SK-N-SH treated with all-trans-retinoic acid at 6 μM for 48 hours (cell line): ENCODE results near the gene SLC22A23.
A peak's percentile ranks its signal among the peaks of the same experiment; 100 is the strongest.

Source experiments
- ATAC-seq: fragments of 200-7000 bp; cut with Tn5 transposase; 3 replicates; pipeline ENCODE4 v1.9.1; 2020; ENCODE audit warnings: mild to moderate bottlenecking, moderate library complexity
- ARNTL ChIP-seq: fragments of 450-650 bp; formaldehyde crosslinking; IDR thresholded peaks from 2 replicates; pipeline ENCODE4 v1.5.0; 2020; ENCODE audit warnings: low read depth, mild to moderate bottlenecking, moderate library complexity, borderline replicate concordance
- BACH2 ChIP-seq: fragments of 250-450 bp; sonication (Bioruptor Pico); IDR thresholded peaks from 2 replicates; pipeline ENCODE4 v1.9.0; 2021; ENCODE audit warnings: mild to moderate bottlenecking, borderline replicate concordance
- CSDC2 ChIP-seq: fragments of 250-450 bp; sonication (Bioruptor Pico); IDR thresholded peaks from 2 replicates; pipeline ENCODE4 v1.5.0; 2020; ENCODE audit warnings: mild to moderate bottlenecking, moderate library complexity
- ESRRG ChIP-seq: fragments of 250-450 bp; sonication (Bioruptor Pico); IDR thresholded peaks from 2 replicates; pipeline ENCODE4 v1.6.1; 2021; ENCODE audit warnings: mild to moderate bottlenecking
- GLIS3 ChIP-seq: fragments of 250-450 bp; sonication (Bioruptor Pico); IDR thresholded peaks from 2 replicates; pipeline ENCODE4 v1.5.0; 2020; ENCODE audit warnings: mild to moderate bottlenecking, moderate library complexity
- ISL1 ChIP-seq: fragments of 250-450 bp; sonication (Bioruptor Pico); IDR thresholded peaks from 2 replicates; pipeline ENCODE4 v2.1.2; 2022; ENCODE audit warnings: mild to moderate bottlenecking, moderate library complexity
- OSR1 ChIP-seq: fragments of 250-450 bp; sonication (Bioruptor Pico); IDR thresholded peaks from 2 replicates; pipeline ENCODE4 v1.8.0; 2022; ENCODE audit warnings: moderate library complexity, mild to moderate bottlenecking, inconsistent platforms
- PPARA ChIP-seq: fragments of 250-450 bp; sonication (Bioruptor Pico); IDR thresholded peaks from 2 replicates; pipeline ENCODE4 v1.5.0; 2020; ENCODE audit warnings: mild to moderate bottlenecking, borderline replicate concordance
- RARB ChIP-seq: fragments of 250-450 bp; sonication (Bioruptor Pico); IDR thresholded peaks from 2 replicates; pipeline ENCODE4 v1.8.0; 2021; ENCODE audit warnings: mild to moderate bottlenecking, moderate library complexity
- SNAI2 ChIP-seq: fragments of 250-450 bp; sonication (Bioruptor Pico); IDR thresholded peaks from 2 replicates; pipeline ENCODE4 v1.5.0; 2020; ENCODE audit warnings: mild to moderate bottlenecking, moderate library complexity
- TCF4 ChIP-seq: fragments of 250-450 bp; sonication (Bioruptor Pico); IDR thresholded peaks from 2 replicates; pipeline ENCODE4 v1.8.0; 2021; ENCODE audit warnings: mild to moderate bottlenecking, moderate library complexity, borderline replicate concordance
- TOX ChIP-seq: fragments of 250-450 bp; sonication (Bioruptor Pico); IDR thresholded peaks from 2 replicates; pipeline ENCODE4 v1.8.0; 2021; ENCODE audit warnings: mild to moderate bottlenecking, moderate library complexity, borderline replicate concordance
- ZC3H10 ChIP-seq: fragments of 250-450 bp; sonication (Bioruptor Pico); IDR thresholded peaks from 2 replicates; pipeline ENCODE4 v1.5.1; 2021; ENCODE audit warnings: mild to moderate bottlenecking, moderate library complexity
- ZFP3 ChIP-seq: fragments of 250-450 bp; sonication (Bioruptor Pico); IDR thresholded peaks from 2 replicates; pipeline ENCODE4 v1.5.0; 2020; ENCODE audit warnings: mild to moderate bottlenecking, moderate library complexity
- ZFP30 ChIP-seq: fragments of 450-650 bp; formaldehyde crosslinking; IDR thresholded peaks from 2 replicates; pipeline ENCODE4 v1.5.0; 2022; ENCODE audit warnings: mild to moderate bottlenecking, moderate library complexity
- ZNF565 ChIP-seq: fragments of 450-650 bp; formaldehyde crosslinking; conservative IDR thresholded peaks from 2 replicates; pipeline ENCODE4 v1.5.0; 2020; ENCODE audit warnings: low read depth, mild to moderate bottlenecking, moderate library complexity
- ZNF70 ChIP-seq: fragments of 450-650 bp; formaldehyde crosslinking; IDR thresholded peaks from 2 replicates; pipeline ENCODE4 v1.5.0; 2020; ENCODE audit warnings: mild to moderate bottlenecking, moderate library complexity
- ZNF8 ChIP-seq: fragments of 450-650 bp; formaldehyde crosslinking; IDR thresholded peaks from 2 replicates; pipeline ENCODE4 v1.5.0; 2020; ENCODE audit warnings: mild to moderate bottlenecking, moderate library complexity
- TF ChIP-seq, protein P1 (sequence below): fragments of 250-450 bp; sonication (Bioruptor Pico); IDR thresholded peaks from 2 replicates; pipeline ENCODE4 v1.5.1; 2020; ENCODE audit warnings: low read depth, mild to moderate bottlenecking, moderate library complexity
- TF ChIP-seq, protein P2 (sequence below): fragments of 250-450 bp; sonication (Bioruptor Pico); IDR thresholded peaks from 2 replicates; pipeline ENCODE4 v1.8.0; 2021; ENCODE audit warnings: low read depth, mild to moderate bottlenecking, moderate library complexity, borderline replicate concordance
- TF ChIP-seq, protein P3 (sequence below): fragments of 250-450 bp; sonication (Bioruptor Pico); IDR thresholded peaks from 2 replicates; pipeline ENCODE4 v1.5.1; 2021; ENCODE audit warnings: mild to moderate bottlenecking, moderate library complexity
- TF ChIP-seq, protein P4 (sequence below): fragments of 250-450 bp; sonication (Bioruptor Pico); IDR thresholded peaks from 2 replicates; pipeline ENCODE4 v1.8.0; 2020; ENCODE audit warnings: mild to moderate bottlenecking, moderate library complexity, borderline replicate concordance
- TF ChIP-seq, protein P5 (sequence below): fragments of 250-450 bp; sonication (Bioruptor Pico); IDR thresholded peaks from 2 replicates; pipeline ENCODE4 v1.5.0; 2020; ENCODE audit warnings: mild to moderate bottlenecking, moderate library complexity

The SLC22A23 gene

DNA sequence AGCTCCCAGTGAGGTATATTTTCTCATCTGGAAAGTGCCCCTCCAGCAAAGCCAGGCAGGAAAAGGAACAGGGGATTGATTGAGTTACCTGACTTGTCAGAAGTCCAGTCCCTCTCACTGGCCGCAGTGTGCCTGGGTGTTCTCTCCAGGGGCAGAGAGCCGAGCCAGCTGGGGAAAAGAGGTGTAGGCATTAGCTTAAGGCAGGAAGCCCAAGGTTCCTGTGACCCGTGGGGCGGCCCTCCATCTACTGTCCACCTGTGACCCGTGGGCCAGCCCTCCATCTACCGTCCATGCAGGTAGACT, 195.4 kb downstream of the SLC22A23 start:
- no peak for TF ChIP-seq ZNF565 (CRISPR knock-in tag)
- TF ChIP-seq, protein P1, sequence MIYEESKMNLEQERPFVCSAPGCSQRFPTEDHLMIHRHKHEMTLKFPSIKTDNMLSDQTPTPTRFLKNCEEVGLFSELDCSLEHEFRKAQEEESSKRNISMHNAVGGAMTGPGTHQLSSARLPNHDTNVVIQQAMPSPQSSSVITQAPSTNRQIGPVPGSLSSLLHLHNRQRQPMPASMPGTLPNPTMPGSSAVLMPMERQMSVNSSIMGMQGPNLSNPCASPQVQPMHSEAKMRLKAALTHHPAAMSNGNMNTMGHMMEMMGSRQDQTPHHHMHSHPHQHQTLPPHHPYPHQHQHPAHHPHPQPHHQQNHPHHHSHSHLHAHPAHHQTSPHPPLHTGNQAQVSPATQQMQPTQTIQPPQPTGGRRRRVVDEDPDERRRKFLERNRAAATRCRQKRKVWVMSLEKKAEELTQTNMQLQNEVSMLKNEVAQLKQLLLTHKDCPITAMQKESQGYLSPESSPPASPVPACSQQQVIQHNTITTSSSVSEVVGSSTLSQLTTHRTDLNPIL (CRISPR knock-in tag), result no peak
- TF ChIP-seq, protein P2, sequence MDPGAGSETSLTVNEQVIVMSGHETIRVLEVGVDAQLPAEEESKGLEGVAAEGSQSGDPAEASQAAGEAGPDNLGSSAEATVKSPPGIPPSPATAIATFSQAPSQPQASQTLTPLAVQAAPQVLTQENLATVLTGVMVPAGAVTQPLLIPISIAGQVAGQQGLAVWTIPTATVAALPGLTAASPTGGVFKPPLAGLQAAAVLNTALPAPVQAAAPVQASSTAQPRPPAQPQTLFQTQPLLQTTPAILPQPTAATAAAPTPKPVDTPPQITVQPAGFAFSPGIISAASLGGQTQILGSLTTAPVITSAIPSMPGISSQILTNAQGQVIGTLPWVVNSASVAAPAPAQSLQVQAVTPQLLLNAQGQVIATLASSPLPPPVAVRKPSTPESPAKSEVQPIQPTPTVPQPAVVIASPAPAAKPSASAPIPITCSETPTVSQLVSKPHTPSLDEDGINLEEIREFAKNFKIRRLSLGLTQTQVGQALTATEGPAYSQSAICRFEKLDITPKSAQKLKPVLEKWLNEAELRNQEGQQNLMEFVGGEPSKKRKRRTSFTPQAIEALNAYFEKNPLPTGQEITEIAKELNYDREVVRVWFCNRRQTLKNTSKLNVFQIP (CRISPR knock-in tag), result no peak
- no peak for TF ChIP-seq OSR1
- TF ChIP-seq, protein P3, sequence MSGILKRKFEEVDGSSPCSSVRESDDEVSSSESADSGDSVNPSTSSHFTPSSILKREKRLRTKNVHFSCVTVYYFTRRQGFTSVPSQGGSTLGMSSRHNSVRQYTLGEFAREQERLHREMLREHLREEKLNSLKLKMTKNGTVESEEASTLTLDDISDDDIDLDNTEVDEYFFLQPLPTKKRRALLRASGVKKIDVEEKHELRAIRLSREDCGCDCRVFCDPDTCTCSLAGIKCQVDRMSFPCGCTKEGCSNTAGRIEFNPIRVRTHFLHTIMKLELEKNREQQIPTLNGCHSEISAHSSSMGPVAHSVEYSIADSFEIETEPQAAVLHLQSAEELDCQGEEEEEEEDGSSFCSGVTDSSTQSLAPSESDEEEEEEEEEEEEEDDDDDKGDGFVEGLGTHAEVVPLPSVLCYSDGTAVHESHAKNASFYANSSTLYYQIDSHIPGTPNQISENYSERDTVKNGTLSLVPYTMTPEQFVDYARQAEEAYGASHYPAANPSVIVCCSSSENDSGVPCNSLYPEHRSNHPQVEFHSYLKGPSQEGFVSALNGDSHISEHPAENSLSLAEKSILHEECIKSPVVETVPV (CRISPR knock-in tag), result no peak
- no peak for TF ChIP-seq CSDC2
- TF ChIP-seq ISL1, result no peak
- no peak for TF ChIP-seq ESRRG (CRISPR knock-in tag)
- TF ChIP-seq RARB (CRISPR knock-in tag), result no peak
- TF ChIP-seq GLIS3, result no peak
- TF ChIP-seq ZFP30 (CRISPR knock-in tag), result no peak
- no peak for TF ChIP-seq SNAI2 (CRISPR knock-in tag)

DNA sequence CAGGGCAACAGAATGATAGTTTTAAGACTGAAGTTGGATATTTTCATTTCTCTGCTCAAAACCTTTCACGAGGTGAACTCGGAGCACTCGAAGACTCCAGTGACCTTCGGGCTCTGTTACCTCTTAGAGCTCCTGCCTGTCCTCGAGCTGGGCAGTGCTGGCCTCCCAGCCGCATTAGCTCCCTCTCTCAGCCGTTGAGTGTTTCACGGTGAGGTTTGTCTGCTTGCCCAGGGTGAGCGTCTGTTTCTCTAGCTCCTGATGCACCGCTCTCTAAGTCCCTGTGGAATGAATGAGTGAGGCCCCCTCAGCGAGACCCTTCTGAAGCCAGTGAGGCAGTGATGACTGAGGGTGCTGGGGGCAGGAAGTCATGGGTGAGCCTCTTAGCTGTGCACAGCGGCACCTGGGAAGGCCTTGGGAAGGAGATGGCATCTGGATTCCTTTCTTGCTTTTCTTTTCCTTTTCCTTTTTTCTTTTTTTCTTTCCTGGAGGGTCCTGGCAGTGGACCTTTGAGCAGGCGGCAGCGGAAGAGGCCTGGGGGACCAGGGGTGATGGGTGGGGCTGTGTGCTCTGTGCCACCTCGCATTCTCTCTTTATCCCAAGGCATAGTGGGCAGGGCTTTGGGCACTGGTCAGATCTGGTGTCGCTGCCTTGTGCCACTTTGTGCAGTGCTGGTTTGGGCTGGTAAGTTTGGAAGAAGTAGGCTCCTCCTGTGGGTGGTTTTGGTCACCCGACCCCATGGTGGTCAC, 195.9 kb downstream of the SLC22A23 start:
- TF ChIP-seq, protein P4, sequence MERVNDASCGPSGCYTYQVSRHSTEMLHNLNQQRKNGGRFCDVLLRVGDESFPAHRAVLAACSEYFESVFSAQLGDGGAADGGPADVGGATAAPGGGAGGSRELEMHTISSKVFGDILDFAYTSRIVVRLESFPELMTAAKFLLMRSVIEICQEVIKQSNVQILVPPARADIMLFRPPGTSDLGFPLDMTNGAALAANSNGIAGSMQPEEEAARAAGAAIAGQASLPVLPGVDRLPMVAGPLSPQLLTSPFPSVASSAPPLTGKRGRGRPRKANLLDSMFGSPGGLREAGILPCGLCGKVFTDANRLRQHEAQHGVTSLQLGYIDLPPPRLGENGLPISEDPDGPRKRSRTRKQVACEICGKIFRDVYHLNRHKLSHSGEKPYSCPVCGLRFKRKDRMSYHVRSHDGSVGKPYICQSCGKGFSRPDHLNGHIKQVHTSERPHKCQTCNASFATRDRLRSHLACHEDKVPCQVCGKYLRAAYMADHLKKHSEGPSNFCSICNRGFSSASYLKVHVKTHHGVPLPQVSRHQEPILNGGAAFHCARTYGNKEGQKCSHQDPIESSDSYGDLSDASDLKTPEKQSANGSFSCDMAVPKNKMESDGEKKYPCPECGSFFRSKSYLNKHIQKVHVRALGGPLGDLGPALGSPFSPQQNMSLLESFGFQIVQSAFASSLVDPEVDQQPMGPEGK (CRISPR knock-in tag), result no peak
- TF ChIP-seq OSR1 (no peak), RARB (CRISPR knock-in tag) (no peak), ARNTL (CRISPR knock-in tag) (no peak), ZNF70 (no peak), CSDC2 (no peak), ISL1 (no peak), ZC3H10 (no peak), ZNF565 (CRISPR knock-in tag) (no peak)
- TF ChIP-seq, protein P1 (CRISPR knock-in tag), result no peak
- no peak for ATAC-seq

More for the DNA sequence above, 195.4 kb downstream of the SLC22A23 start:
- ATAC-seq, result no peak

DNA sequence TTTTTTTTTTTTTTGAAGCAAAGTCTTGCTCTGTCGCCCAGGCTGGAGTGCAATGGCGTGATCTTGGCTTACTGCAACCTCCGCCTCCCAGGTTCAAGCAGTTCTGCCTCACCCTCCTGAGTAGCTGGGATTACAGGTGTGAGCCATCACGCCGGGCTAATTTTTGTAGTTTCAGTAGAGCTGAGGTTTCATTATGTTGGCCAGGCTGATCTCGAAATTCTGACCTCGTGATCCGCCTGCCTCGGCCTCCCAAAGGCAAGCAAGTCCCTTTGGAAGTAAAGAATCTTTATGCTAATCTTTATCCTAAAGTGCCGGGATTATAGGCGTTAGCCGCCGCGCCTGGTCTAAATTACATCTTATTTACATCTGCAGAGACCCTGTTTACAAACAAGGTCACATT, 196.6 kb downstream of the SLC22A23 start:
- TF ChIP-seq CSDC2 (no peak), ZC3H10 (no peak)
- no peak for ATAC-seq

DNA sequence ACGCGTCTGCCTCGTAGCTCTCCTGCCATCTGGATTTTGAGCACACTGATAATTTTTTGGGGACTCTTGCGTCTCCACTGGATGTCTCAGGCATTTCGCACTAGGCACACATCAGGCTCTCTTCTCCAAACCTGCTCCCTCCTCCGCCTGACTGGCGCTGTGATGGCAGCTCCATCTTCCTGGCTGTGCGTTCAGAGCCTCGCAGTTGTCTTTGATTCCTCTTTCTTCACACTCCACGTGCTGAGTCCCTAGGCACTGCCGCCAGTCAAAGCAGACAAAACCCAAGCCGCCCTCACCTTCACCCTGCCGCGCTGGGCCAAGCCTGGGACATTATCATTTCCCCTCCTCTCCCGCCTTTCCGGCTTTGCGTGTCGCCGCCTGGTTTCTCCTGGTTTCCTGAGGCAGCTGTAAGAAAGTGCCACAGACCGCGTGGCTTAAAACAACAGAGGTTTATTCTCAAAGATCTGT, 197.3 kb downstream of the SLC22A23 start:
- TF ChIP-seq ZNF70 (no peak), GLIS3 (no peak), OSR1 (no peak), BACH2 (CRISPR knock-in tag) (no peak), TOX (CRISPR knock-in tag) (no peak), PPARA (CRISPR knock-in tag) (no peak), ESRRG (CRISPR knock-in tag) (no peak), SNAI2 (CRISPR knock-in tag) (no peak), CSDC2 (no peak), TCF4 (CRISPR knock-in tag) (no peak), ZNF8 (CRISPR knock-in tag) (no peak), ARNTL (CRISPR knock-in tag) (no peak), ZFP3 (no peak), ZC3H10 (no peak)
- TF ChIP-seq, protein P5, sequence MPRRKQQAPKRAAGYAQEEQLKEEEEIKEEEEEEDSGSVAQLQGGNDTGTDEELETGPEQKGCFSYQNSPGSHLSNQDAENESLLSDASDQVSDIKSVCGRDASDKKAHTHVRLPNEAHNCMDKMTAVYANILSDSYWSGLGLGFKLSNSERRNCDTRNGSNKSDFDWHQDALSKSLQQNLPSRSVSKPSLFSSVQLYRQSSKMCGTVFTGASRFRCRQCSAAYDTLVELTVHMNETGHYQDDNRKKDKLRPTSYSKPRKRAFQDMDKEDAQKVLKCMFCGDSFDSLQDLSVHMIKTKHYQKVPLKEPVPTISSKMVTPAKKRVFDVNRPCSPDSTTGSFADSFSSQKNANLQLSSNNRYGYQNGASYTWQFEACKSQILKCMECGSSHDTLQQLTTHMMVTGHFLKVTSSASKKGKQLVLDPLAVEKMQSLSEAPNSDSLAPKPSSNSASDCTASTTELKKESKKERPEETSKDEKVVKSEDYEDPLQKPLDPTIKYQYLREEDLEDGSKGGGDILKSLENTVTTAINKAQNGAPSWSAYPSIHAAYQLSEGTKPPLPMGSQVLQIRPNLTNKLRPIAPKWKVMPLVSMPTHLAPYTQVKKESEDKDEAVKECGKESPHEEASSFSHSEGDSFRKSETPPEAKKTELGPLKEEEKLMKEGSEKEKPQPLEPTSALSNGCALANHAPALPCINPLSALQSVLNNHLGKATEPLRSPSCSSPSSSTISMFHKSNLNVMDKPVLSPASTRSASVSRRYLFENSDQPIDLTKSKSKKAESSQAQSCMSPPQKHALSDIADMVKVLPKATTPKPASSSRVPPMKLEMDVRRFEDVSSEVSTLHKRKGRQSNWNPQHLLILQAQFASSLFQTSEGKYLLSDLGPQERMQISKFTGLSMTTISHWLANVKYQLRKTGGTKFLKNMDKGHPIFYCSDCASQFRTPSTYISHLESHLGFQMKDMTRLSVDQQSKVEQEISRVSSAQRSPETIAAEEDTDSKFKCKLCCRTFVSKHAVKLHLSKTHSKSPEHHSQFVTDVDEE (CRISPR knock-in tag), result no peak
- TF ChIP-seq, protein P1 (CRISPR knock-in tag), result no peak
- ATAC-seq, result peak; percentile 68
